H7 (cell line): ENCODE data around the gene HNRNPK. TPM values are rescaled to one million over a fixed set of nuclear protein-coding genes. Genes with fewer than 3 reads are reported as not detected.

Experiments used
- DNase-seq: peaks from one replicate; pipeline ENCODE4 v3.0.0; 2012
- H3K27me3 ChIP-seq: 2 replicates; pipeline ENCODE4 v1.6.0; 2011; ENCODE audit warnings: mild to moderate bottlenecking, low read length; ENCODE audit not compliant: control insufficient read depth, insufficient read depth
- H3K36me3 ChIP-seq: replicated peaks from 2 replicates; pipeline ENCODE4 v1.5.1; 2011; ENCODE audit warnings: low read length; ENCODE audit not compliant: control insufficient read depth, insufficient read depth
- H3K4me3 ChIP-seq: 2 replicates; pipeline ENCODE4 v1.5.1; 2011; ENCODE audit warnings: low read depth, mild to moderate bottlenecking, control low read depth, low read length, moderate library complexity; ENCODE audit not compliant: insufficient read depth
- total RNA-seq: library from RNA; depleted of rRNA; stranded (reverse); fragments of >200 nt; shearing (Covaris generic); gene quantifications from 2 replicates; pipeline ENCODE4 v1.2.3, GENCODE V29; 2014; rRNA removed

The HNRNPK gene
- total RNA-seq, 1 experiment from 2014 or later, result 572 TPM

DNA sequence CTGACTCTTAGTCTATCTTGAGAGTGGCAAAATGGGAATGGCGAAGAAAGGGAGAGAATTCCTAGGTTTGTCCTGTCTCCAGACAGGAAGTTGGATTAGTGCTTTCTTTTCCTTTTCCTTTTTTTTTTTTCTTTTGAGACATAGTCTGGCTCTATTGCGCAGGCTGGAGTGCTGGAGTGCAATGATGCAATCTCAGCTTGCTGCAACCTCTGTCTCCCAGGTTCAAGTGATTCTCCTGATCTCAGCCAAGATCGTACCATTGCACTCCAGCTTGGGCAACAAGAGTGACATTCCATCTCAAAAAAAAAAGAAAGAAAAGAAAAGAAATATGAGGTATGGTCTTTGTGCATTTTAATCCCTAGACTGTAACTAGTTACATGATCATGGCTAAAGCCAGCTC, 46.2 kb downstream of the HNRNPK start:
- DNase-seq, result no peak
- no peaks in the 10 kb centered on the region for H3K36me3 ChIP-seq
- H3K4me3 ChIP-seq, result no peak overlapping the region
- no peaks in the 10 kb centered on the region for H3K27me3 ChIP-seq

DNA sequence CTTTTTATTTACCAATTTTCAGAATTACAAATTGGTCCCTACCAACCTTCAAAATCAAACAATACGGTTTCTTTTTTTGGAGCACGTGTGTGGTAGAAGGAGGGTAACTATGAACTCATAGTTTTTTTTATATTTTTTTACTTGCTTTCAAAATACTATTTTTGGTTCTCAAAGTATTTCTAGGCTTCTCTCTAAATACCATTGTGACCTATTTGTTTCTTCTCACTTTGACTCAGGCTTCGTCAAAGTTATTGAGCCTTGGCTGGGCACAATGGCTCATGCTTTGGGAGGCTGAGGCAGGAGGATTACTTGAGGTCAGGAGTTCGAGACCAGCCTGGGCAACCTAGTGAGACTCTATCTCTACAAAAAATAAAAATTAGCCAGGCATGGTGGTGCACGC, 47.2 kb downstream of the HNRNPK start:
- Histone ChIP-seq H3K27me3 (no peaks in the 10 kb centered on the region), H3K36me3 (no peaks in the 10 kb centered on the region), H3K4me3 (no peak overlapping the region)
- DNase-seq, result no peak

DNA sequence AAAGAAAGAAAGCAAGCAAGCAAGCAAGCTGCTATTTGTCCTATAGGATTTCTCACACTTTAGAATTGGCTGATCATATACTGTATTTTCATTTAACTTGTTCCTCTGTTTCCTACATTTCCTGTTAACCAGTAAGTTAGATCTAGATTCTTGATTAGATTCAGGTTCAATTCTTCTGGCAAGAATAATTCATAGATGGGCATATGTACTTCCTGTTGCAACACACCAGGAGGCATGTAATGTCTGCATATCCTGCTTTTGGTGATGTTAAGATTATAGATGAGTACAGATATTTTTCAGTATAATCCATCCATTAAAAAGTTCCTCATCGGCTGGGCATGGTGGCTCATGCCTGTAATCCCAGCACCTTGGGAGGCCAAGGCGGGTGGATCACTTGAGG, 48.0 kb downstream of the HNRNPK start:
- no peaks in the 10 kb centered on the region for H3K36me3 ChIP-seq
- H3K27me3 ChIP-seq, result no peaks in the 10 kb centered on the region
- no peak for DNase-seq
- H3K4me3 ChIP-seq, result no peak overlapping the region

DNA sequence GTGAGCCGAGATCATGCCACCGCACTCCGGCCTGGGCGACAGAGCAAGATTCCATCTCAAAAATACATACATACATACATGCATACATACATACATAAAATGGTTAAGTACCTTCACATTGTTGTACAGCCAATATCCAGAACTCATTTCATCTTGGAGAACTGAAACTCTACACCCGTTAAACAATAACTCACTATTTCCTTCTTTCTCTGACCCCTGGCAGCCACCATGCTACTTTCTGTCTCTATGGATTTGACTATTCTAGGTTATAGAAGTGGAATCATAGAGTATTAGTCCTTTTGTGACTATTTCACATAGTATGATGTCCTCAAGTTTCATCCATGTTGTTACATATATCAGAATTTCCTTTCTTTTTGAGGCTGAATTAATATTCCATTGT, 49.1 kb downstream of the HNRNPK start:
- H3K36me3 ChIP-seq, result no peaks in the 10 kb centered on the region
- no peak overlapping the region for H3K4me3 ChIP-seq
- H3K27me3 ChIP-seq, result no peaks in the 10 kb centered on the region
- DNase-seq, result no peak

DNA sequence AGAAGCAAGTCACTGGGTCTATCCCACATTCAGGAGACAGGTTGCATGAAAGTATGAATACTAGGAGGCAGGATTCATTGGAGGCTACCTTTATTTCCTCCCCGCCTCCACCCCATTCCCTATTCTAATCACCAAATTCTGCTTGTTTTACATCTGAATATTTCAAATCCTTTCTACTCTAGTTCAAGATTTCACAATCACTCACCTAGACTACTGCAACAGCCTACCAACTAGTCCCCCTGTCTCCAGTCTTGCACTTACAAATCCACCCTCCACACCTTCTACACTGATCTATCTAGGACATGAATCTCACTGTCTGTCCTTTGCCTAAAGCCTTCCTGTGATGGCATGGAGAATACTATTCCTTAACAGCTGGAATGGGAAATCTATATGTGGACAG, 52.4 kb downstream of the HNRNPK start:
- H3K27me3 ChIP-seq, result no peaks in the 10 kb centered on the region
- no peak for DNase-seq
- H3K36me3 ChIP-seq, result no peaks in the 10 kb centered on the region
- H3K4me3 ChIP-seq, result no peak overlapping the region

DNA sequence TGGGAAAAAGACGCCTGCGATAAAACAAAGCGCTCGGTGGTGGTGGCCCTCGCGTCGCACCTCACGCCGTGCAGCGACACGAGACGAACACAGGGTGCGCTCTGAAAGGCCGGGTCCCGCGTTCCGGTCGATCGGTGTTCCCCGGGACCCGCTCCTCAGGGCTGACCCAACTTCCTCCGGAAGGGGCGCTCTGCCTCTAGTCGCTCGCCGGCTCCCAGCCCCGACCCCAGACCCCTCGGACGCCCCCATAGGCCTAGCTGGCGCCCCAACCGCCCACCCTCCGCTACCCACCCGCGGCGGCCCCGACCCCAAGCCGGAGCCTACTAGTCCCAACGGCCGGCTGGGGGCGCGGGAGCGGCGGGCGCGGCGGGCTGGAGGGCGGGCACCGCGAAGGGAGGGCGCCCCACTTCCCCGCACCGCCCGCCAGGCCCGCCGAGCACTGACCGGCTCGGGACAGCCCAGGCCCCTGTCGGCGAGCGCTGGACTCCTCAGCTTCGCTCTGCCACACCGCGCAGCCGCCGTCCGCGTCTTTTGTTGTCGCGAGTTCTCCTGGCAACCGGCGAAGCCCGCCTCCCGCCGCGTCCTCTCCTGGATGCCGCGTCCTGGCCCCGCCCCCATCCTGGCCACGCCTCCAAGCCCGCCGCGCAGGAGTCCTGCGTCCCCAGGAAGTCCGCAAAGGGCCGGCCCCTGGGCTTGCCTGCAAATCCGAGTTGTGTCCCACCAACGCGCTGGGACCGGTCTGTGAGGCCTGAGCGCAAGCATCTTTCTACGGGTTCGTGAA, 58.9 kb downstream of the HNRNPK start, which contains the start of gene KIF27:
Gene KIF27, minus strand, starts transcription at position 506 of the 781 bp plus-strand sequence. CDS start 5,841 bp downstream, outside the sequence.
- DNase-seq, result peak; percentile 95
- H3K27me3 ChIP-seq, result no peaks in the 10 kb centered on the region
- H3K4me3 ChIP-seq, result peak within 1 kb of the TSS; percentile 48
- no peaks in the 10 kb centered on the region for H3K36me3 ChIP-seq

DNA sequence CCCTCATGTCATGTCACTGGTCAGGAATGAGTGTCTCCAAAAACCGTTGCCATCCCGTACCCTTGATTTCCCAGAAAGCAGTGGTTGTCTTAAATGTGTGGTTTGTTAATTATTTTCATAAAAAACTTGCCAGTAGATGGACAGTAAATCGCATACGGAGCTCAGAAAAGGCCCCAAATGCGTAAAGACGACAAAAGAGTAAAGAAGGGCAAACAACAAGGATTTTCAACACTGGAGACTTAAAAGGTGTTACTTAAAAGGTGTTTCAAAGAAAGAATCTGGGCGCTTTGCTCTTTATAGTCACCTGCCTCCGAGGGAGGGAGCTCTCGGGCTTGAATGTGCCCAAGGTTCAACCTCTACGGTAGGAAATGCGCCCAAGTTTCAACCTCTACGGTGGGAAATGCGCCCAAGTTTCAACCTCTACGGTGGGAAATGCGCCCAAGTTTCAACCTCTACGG, 59.5 kb downstream of the HNRNPK start:
- no peaks in the 10 kb centered on the region for H3K36me3 ChIP-seq
- no peaks in the 10 kb centered on the region for H3K27me3 ChIP-seq
- peak overlapping the region; percentile 48 for H3K4me3 ChIP-seq
- DNase-seq, result peak; percentile 71

DNA sequence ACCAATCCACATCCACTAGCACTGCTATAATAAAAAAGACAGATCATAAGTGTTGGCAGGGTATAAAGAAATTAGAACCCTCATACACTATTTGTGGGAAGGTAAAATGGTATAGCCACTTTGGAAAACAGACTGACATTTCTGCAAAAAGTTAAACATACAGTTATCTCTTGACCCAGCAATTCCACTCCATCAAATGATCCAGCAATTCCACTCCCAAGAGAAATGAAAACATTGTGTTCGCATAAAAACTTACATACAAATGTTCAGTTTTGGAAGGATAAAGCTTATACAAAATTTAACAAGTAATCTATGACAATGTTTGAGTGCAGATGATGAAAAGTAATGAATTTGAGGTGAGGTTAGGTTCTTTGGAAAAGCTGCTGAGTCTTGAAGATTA, 60.9 kb downstream of the HNRNPK start:
- DNase-seq, result no peak
- Histone ChIP-seq H3K4me3 (no peak overlapping the region), H3K36me3 (no peaks in the 10 kb centered on the region), H3K27me3 (no peaks in the 10 kb centered on the region)

Other genes starting within 250 kb of the HNRNPK start
- 2.8 and 4.8 TPM in 2 replicates for gene GKAP1, start 162.4 kb downstream of the HNRNPK start, total RNA-seq
- 1.8 and 2.7 TPM in 2 replicates for gene KIF27, start 58.8 kb downstream of the HNRNPK start, total RNA-seq
- gene RMI1, start 590 bp upstream of the HNRNPK start, total RNA-seq, result 10.7 and 12.3 TPM in 2 replicates